Activated naive CD4-positive, alpha-beta T cell treated with anti-CD3 and anti-CD28 coated beads, Interleukin-2, amount 50 U/mL, for 16 hours (primary cell): Measurements from ENCODE around the gene TAF7.
A peak's percentile ranks its signal among the peaks of the same experiment; 100 is the strongest.
"Not testable (repeated sequence)": the region's sequence is repeated elsewhere in the genome, so short reads cannot be mapped to it uniquely, and the experiment has no call there.

ENCODE experiments used
- DNase-seq: peaks from one replicate; pipeline ENCODE4 v3.0.0-alpha.2; 2020

Gene TAF7

GRCh38 chr5:141338538-141339306 is 18.1 kb upstream of the TAF7 start, which contains the start of gene PCDHGA2:
Gene PCDHGA2, plus strand, starts transcription at chr5:141338760.
- no peak for DNase-seq

GRCh38 chr5:141332571-141332970 is 12.0 kb upstream of the TAF7 start:
- DNase-seq: not testable (repeated sequence)

GRCh38 chr5:141330299-141331080 is 9.9 kb upstream of the TAF7 start, which contains the start of gene PCDHGA1:
Gene PCDHGA1, plus strand, starts transcription at chr5:141330514.
- DNase-seq: no peak

- DNase-seq: no peak
Measured at GRCh38 chr5:141328231-141328630, 7.6 kb upstream of the TAF7 start.

GRCh38 chr5:141326088-141326854 is 5.7 kb upstream of the TAF7 start:
- peak; percentile 70 for DNase-seq

GRCh38 chr5:141322261-141322660 is 1.7 kb upstream of the TAF7 start:
- no peak for DNase-seq

GRCh38 chr5:141319699-141320098 is 885 bp downstream of the TAF7 start:
- no peak for DNase-seq

- DNase-seq: no peak
Measured at GRCh38 chr5:141319202-141319601, 1.4 kb downstream of the TAF7 start.

- not testable (repeated sequence) for DNase-seq
Measured at GRCh38 chr5:141316963-141317362, 3.6 kb downstream of the TAF7 start.

- no peak for DNase-seq
Measured at GRCh38 chr5:141313711-141314110, 6.9 kb downstream of the TAF7 start.

- DNase-seq: no peak
Measured at GRCh38 chr5:141306630-141307029, 14.0 kb downstream of the TAF7 start.

- no peak for DNase-seq
Measured at GRCh38 chr5:141303756-141304155, 16.8 kb downstream of the TAF7 start, which contains the start of gene SLC25A2. Gene SLC25A2, minus strand, starts transcription at chr5:141304049. Its CDS starts 184 bp downstream, at chr5:141303865.

- DNase-seq: no peak
Measured at GRCh38 chr5:141298376-141298775, 22.2 kb downstream of the TAF7 start.

- DNase-seq: no peak
Measured at GRCh38 chr5:141272906-141273305, 47.7 kb downstream of the TAF7 start.

GRCh38 chr5:141269195-141269594 is 51.4 kb downstream of the TAF7 start:
- DNase-seq: no peak
